PC-9 (cell line): Measurements from ENCODE around the gene THNSL1.

Source experiments
- EZH2 ChIP-seq: fragments of 200-600 bp; sonication (generic); IDR thresholded peaks from 2 replicates; pipeline ENCODE4 v1.8.0; 2017; ENCODE audit warnings: antibody characterized with exemption, low read depth
- TF ChIP-seq, protein P1 (sequence below): fragments of 200-600 bp; sonication (generic); conservative IDR thresholded peaks from 2 replicates; pipeline ENCODE4 v1.6.1; 2017; ENCODE audit warnings: mixed run types, antibody characterized with exemption, mild to moderate bottlenecking, moderate library complexity

DNA sequence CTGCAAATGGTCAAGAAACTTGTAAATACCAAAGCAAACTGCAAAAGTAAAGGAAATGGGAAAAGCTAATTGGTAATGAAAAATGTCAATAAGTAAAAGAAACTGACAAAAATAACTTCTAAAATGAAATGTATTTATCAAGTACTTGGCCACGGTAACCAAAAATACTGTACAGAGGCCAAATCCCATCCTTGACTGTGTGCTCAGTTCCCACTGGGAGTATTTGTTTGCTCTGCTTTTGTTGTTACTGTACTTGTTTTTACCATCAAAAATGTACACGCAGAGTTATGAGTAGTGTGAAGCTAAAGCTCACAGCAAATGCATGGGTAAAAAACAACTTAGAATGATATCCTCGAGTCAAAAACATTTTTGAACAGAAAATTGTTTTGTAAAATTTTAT, 31.5 kb upstream of the THNSL1 start:
- TF ChIP-seq, protein P1, sequence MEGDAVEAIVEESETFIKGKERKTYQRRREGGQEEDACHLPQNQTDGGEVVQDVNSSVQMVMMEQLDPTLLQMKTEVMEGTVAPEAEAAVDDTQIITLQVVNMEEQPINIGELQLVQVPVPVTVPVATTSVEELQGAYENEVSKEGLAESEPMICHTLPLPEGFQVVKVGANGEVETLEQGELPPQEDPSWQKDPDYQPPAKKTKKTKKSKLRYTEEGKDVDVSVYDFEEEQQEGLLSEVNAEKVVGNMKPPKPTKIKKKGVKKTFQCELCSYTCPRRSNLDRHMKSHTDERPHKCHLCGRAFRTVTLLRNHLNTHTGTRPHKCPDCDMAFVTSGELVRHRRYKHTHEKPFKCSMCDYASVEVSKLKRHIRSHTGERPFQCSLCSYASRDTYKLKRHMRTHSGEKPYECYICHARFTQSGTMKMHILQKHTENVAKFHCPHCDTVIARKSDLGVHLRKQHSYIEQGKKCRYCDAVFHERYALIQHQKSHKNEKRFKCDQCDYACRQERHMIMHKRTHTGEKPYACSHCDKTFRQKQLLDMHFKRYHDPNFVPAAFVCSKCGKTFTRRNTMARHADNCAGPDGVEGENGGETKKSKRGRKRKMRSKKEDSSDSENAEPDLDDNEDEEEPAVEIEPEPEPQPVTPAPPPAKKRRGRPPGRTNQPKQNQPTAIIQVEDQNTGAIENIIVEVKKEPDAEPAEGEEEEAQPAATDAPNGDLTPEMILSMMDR: no peak
- TF ChIP-seq EZH2: no peak
